RWPE1 (cell line): Measurements from ENCODE around the gene BICC1.

Source experiments
- CTCF ChIA-PET: fragments of 350-600 bp; sonication (Branson Sonifier 250); formaldehyde crosslinking; extraction: SDS; loops from one replicate; lab custom pipeline; 2021; lab: Yijun Ruan, JAX
- POLR2A ChIA-PET: fragments of 400-600 bp; formaldehyde crosslinking; extraction: SDS; loops from one replicate; lab custom pipeline; 2020; ENCODE audit warnings: antibody characterized with exemption; ENCODE audit not compliant: low non-redundant PET; lab: Yijun Ruan, JAX
- DNase-seq: peaks from one replicate; pipeline ENCODE4 v3.0.0; 2012; ENCODE audit warnings: low spot score
- H3K27ac ChIP-seq: fragments of 450-650 bp; 2 replicates; pipeline ENCODE4 v1.5.1; 2017
- TF ChIP-seq, protein P1 (sequence below): fragments of 450-650 bp; conservative IDR thresholded peaks from 2 replicates; pipeline ENCODE4 v1.5.1; 2017; ENCODE audit warnings: low read depth, mild to moderate bottlenecking

Gene BICC1

DNA sequence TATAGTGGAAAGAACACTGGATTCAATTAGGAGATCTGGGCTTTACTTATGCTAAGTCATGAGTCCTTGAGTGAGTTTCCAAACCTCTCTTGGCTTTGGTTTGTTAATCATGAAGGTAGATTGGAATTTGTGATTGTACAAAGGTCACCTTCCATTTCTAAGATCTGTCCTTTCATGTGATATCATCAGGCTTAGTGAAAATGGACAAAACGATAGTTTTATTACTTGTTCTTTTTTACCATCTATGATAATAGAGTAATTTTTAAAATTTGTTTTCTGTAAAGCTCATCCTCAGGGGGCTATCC is 309.0 kb downstream of the BICC1 start:
- CTCF ChIA-PET = no interaction called here
- no peak overlapping the region for H3K27ac ChIP-seq
- DNase-seq = no peak
- POLR2A ChIA-PET = no interaction called here
- TF ChIP-seq, protein P1, sequence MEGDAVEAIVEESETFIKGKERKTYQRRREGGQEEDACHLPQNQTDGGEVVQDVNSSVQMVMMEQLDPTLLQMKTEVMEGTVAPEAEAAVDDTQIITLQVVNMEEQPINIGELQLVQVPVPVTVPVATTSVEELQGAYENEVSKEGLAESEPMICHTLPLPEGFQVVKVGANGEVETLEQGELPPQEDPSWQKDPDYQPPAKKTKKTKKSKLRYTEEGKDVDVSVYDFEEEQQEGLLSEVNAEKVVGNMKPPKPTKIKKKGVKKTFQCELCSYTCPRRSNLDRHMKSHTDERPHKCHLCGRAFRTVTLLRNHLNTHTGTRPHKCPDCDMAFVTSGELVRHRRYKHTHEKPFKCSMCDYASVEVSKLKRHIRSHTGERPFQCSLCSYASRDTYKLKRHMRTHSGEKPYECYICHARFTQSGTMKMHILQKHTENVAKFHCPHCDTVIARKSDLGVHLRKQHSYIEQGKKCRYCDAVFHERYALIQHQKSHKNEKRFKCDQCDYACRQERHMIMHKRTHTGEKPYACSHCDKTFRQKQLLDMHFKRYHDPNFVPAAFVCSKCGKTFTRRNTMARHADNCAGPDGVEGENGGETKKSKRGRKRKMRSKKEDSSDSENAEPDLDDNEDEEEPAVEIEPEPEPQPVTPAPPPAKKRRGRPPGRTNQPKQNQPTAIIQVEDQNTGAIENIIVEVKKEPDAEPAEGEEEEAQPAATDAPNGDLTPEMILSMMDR = no peak

GRCh38 chr10:58823983-58824382 is 311.3 kb downstream of the BICC1 start:
- CTCF ChIA-PET = interaction anchor here (0.6 kb wide), 1 partner anchor 60 kb away, joined by 3 read pairs; no protein-coding TSS in a partner anchor
- TF ChIP-seq, protein P1 = no peak
- POLR2A ChIA-PET = no interaction called here
- H3K27ac ChIP-seq = no peak overlapping the region
- no peak for DNase-seq

DNA sequence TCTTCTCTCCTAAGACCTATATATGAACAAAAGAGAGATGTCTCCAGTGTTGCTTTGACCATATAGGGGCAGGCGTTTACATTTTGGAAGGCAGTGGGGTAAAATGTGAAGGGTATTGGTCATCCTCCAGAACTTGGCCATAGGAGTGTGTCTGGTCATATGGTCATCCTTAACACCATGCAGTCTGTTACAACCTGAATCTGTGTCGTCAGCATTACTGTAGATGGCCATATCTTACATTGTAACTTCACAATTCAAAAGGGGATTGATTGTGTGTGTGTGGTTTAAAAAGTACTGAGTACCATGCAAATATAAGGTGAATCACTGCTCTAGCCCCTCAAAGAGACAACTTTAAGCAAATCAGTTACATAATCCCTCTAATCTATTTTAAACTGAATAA is 311.7 kb downstream of the BICC1 start:
- CTCF ChIA-PET = no interaction called here
- DNase-seq = no peak
- POLR2A ChIA-PET = no interaction called here

DNA sequence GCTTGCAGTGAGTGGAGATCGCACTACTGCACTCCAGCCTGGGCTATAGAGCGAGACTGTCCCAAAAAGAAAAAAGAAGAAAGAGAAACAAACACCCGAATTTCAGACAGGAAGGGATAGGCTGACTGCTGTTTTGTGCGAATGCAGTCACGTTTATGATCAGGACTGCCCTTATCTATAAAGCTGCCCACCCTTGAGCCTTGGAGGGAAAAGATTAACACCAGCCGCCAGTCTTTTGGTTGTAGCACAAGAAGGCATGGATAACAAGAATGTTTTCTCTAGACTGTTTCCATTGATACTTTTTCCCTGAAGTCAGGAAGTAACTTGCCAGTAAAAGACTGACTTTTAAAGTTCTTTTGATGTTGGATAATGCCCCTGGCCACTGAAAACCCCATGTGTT is 314.0 kb downstream of the BICC1 start:
- CTCF ChIA-PET = no interaction called here
- TF ChIP-seq, protein P1 = no peak
- POLR2A ChIA-PET = no interaction called here
- no peak overlapping the region for H3K27ac ChIP-seq
- DNase-seq = no peak

More for the DNA sequence above, 311.7 kb downstream of the BICC1 start:
- H3K27ac ChIP-seq = no peak overlapping the region
- TF ChIP-seq, protein P1 = no peak

GRCh38 chr10:58827381-58827780 is 314.7 kb downstream of the BICC1 start:
- DNase-seq = no peak
- H3K27ac ChIP-seq = no peak overlapping the region
- CTCF ChIA-PET = no interaction called here
- TF ChIP-seq, protein P1 = no peak
- POLR2A ChIA-PET = no interaction called here

GRCh38 chr10:58829839-58830238 is 317.2 kb downstream of the BICC1 start:
- H3K27ac ChIP-seq = no peak overlapping the region
- DNase-seq = no peak
- TF ChIP-seq, protein P1 = no peak
- ChIA-PET POLR2A (no interaction called here), CTCF (no interaction called here)

DNA sequence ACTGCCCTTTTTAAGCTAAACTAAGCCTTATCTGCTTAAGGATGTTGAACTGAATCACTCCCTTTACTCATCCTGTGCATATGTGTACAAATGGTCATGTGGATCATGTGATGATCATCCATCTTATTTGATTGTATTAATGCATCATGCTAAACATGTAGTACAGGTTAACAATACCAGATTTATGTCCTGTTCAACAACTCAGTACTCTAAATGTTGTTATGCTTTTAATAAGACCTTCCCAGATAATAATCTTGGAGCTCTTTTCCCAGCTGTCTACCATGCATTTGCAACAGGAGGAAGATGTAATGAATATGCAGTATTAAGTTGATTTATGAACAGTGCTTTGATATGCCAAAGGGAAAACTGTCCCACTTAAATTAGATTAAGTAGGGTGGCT is 318.0 kb downstream of the BICC1 start:
- TF ChIP-seq, protein P1 = no peak
- DNase-seq = no peak
- no peak overlapping the region for H3K27ac ChIP-seq
- ChIA-PET POLR2A (no interaction called here), CTCF (no interaction called here)
